ENCODE data around the gene COMMD1. TPM values are rescaled to one million over a fixed set of nuclear protein-coding genes. Genes with fewer than 3 reads are reported as not detected.
"Not testable (repeated sequence)": the region's sequence is repeated elsewhere in the genome, so short reads cannot be mapped to it uniquely, and the experiment has no call there.

Gene COMMD1
- 30.1 and 30.5 TPM in 2 replicates for total RNA-seq
- long read RNA-seq, transcript COMMD1-201 (3 exons, 911 nt), result major isoform, 6 of 10 reads
- long read RNA-seq, partial matches to known transcripts, result 0 of 10 reads
- long read RNA-seq, other reads (novel, unspliced or antisense), result 3 of 10 reads

DNA sequence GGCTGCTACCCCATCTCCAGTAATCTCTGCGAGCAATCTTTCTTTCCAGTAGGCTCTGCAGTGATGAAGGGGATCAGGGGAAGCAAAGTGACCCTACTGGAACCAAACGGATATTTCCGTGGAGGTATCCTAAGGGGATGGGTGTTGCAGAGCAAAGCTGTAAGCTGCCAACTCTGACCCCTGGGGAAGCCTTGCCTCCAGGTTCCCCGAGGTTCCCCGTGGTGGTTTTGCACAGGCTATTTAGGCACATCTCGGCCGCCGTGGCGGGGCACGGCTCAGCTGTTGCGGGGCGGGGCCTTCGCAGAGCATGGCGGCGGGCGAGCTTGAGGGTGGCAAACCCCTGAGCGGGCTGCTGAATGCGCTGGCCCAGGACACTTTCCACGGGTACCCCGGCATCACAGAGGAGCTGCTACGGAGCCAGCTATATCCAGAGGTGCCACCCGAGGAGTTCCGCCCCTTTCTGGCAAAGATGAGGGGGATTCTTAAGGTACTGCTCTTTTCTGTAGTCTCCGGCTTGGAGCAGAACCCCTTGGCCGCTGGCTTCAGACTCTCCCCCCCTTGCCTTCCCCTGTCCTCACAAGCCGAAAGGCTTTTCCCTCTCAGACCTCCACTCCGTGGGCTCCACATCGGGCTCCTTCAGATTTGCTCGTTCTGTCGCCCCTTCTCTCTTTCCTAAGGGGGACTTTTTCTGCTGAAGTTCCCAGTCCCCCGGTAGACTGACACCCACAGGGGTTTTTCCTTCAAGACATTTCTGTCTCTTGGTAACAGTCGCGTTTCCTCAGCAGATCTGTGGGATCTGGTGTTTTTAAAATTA lies at the start of gene COMMD1:
COMMD1 (plus strand) TSS at position 303 of the 814 bp plus-strand sequence; CDS start at position 308, 5 bp downstream.
- H3K27me3 Mint-ChIP-seq (ENCODE audit: low read depth), result no peaks in the 10 kb centered on the region

DNA sequence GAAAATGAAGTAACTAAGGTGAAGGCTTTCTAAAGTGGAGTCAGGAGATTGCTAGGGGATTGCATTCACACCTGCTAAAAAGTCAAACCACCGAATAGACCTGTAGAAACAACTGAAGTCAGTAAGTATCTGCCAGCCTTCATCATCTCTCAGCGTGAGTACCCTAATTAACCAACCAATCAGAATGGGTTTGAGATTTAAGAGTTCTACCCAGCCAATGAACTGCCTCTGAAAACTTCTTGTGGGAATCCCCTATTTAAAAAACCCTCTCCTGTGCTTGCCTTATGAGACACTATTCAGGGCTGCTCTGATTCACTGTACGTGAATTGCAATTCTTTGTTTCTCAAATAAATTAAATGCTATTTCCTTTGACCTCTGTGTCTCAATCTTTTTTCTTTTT lies 48.2 kb upstream of the COMMD1 start:
- H3K27me3 Mint-ChIP-seq (ENCODE audit: low read depth), result no peaks in the 10 kb centered on the region
- no peak for DNase-seq (ENCODE audit: low read depth, low spot score)
- H3K9me3 Mint-ChIP-seq, result no peaks in the 10 kb centered on the region
- H3K4me3 Mint-ChIP-seq, result peak overlapping the region; percentile 50
- H3K27ac Mint-ChIP-seq (ENCODE audit: unreplicated experiment), result no peak overlapping the region
- peaks cover 24% of the 10 kb centered on the region for H3K4me1 Mint-ChIP-seq
- TF ChIP-seq, protein P1, sequence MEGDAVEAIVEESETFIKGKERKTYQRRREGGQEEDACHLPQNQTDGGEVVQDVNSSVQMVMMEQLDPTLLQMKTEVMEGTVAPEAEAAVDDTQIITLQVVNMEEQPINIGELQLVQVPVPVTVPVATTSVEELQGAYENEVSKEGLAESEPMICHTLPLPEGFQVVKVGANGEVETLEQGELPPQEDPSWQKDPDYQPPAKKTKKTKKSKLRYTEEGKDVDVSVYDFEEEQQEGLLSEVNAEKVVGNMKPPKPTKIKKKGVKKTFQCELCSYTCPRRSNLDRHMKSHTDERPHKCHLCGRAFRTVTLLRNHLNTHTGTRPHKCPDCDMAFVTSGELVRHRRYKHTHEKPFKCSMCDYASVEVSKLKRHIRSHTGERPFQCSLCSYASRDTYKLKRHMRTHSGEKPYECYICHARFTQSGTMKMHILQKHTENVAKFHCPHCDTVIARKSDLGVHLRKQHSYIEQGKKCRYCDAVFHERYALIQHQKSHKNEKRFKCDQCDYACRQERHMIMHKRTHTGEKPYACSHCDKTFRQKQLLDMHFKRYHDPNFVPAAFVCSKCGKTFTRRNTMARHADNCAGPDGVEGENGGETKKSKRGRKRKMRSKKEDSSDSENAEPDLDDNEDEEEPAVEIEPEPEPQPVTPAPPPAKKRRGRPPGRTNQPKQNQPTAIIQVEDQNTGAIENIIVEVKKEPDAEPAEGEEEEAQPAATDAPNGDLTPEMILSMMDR (conservative IDR thresholded peaks at IDR 0.05), result no peak
- peaks cover 19% of the 10 kb centered on the region for H3K36me3 Mint-ChIP-seq (ENCODE audit: low read depth)

More for the DNA sequence above, at the start of gene COMMD1:
- Mint-ChIP-seq H3K36me3 (ENCODE audit: low read depth) (no peaks in the 10 kb centered on the region), H3K4me3 (peak within 1 kb of the TSS; percentile 98), H3K27ac (ENCODE audit: unreplicated experiment) (peak within 1 kb of the TSS; percentile 84), H3K9me3 (no peaks in the 10 kb centered on the region), H3K4me1 (peaks cover 9% of the 10 kb centered on the region)
- peak; percentile 65 for DNase-seq (ENCODE audit: low read depth, low spot score)
- TF ChIP-seq, protein P1 (conservative IDR thresholded peaks at IDR 0.05), result no peak

DNA sequence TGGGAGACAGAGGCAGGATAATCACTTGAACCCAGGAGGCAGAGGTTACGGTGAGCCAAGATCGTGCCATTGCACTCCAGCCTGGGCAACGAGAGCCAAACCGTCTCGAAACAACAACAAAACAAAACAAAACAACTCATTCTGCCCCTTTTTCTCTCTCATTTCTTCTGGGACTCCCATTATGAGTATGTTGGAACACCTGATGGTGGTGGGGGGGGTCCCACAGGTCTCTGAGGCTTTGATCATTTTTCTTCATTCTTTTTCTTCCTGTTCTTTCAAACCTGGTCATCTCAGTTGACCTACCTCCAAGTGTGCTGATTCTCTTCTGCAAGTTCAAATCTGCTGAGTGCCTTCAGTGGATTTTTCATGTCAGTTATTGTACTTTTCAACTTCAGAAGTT lies 43.4 kb upstream of the COMMD1 start:
- no peaks in the 10 kb centered on the region for H3K4me1 Mint-ChIP-seq
- no peak for DNase-seq (ENCODE audit: low read depth, low spot score)
- peaks cover 3% of the 10 kb centered on the region for H3K9me3 Mint-ChIP-seq
- H3K27ac Mint-ChIP-seq (ENCODE audit: unreplicated experiment), result no peak overlapping the region
- no peak overlapping the region for H3K4me3 Mint-ChIP-seq
- TF ChIP-seq, protein P1 (conservative IDR thresholded peaks at IDR 0.05), result no peak
- no peaks in the 10 kb centered on the region for H3K27me3 Mint-ChIP-seq (ENCODE audit: low read depth)
- peaks cover 49% of the 10 kb centered on the region for H3K36me3 Mint-ChIP-seq (ENCODE audit: low read depth)

DNA sequence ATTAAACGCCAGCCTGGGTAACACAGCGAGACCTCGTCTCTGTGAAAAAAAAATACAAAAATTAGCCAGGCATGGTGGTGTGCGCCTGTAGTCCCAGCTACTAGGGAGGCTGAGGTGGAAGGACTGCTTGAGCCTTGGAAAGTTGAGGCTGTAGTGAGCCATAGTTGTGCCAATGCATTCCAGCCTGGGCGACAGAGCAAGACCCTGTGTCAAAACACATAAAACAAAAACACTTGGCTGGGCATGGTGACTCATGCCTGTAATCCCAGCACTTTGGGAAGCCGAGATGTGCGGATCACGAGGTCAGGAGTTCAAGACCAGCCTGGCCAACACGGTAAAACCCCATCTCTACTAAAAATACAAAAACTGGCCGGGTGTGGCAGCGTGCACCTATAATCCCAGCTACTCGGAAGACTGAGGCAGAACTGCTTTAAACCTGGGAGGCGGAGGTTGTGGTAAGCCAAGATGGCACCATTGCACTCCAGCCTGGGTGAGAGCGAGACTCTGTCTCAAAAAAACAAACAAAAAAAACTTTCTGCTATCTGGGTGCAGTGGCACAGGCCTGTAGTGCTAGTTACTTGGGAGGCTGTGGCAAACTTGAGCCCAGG lies 38.9 kb upstream of the COMMD1 start:
- DNase-seq (ENCODE audit: low read depth, low spot score); H3K27ac Mint-ChIP-seq (ENCODE audit: unreplicated experiment); H3K9me3 Mint-ChIP-seq; H3K4me1 Mint-ChIP-seq; H3K27me3 Mint-ChIP-seq (ENCODE audit: low read depth); H3K4me3 Mint-ChIP-seq: not testable (repeated sequence)
- peaks cover 52% of the 10 kb centered on the region for H3K36me3 Mint-ChIP-seq (ENCODE audit: low read depth)

- no peak overlapping the region for H3K27ac Mint-ChIP-seq (ENCODE audit: unreplicated experiment)
- no peaks in the 10 kb centered on the region for H3K4me1 Mint-ChIP-seq
- H3K36me3 Mint-ChIP-seq (ENCODE audit: low read depth), result peaks cover 13% of the 10 kb centered on the region
- TF ChIP-seq, protein P1 (conservative IDR thresholded peaks at IDR 0.05), result no peak
- DNase-seq (ENCODE audit: low read depth, low spot score), result no peak
- H3K9me3 Mint-ChIP-seq, result no peaks in the 10 kb centered on the region
- no peaks in the 10 kb centered on the region for H3K27me3 Mint-ChIP-seq (ENCODE audit: low read depth)
- H3K4me3 Mint-ChIP-seq, result no peak overlapping the region
These were observed 29.1 kb upstream of the COMMD1 start for GRCh38 chr2:61876400-61876799.

Measured in neural crest cell (in vitro differentiated cells).